DLD1 (cell line): ENCODE results near the gene COL6A1.
"Not testable (repeated sequence)": the region's sequence is repeated elsewhere in the genome, so short reads cannot be mapped to it uniquely, and the experiment has no call there.

Experiments used
- in situ Hi-C: cut with HindIII; loops from 2 replicates; pipeline ENCODE4 v1.10.0; 2017; ENCODE audit warnings: low sequenced_read_pairs

The COL6A1 gene

DNA sequence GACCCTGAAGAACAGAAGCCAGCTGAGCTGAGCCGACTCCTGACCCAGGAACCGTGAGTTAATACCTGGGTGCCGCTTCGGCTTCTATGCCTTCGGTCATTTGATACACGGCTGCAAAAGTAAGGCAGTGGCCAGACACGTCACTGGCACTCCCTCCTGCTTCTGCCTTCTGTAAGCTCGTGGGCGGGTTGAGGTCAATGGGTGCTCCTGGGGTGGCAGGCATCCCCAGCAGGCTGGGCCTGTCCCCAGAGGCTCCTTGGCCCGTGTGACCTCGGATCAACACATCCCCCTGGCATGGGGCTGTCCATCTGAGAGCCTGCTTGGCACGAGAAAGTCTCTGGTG, 35.7 kb upstream of the COL6A1 start:
- in situ Hi-C loops: no loop called here

DNA sequence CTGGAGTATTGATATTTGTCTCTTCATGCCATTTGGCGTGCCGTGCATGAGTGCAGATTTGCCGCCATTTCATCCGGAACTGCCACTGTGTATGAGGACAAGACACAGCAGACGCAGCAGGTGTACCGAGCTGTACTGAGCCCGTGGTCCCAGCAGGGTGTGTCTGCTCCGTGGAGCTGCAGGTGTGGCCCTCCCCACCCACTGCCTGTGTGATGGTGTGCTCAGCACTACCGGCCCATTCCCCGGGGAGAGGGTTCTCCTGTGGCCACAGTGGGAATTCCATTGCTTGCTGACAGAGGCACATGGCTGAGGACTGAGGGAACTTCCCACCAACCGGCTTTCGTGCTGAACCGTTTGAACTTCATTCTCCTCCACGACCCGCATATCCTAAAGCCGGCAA, 34.3 kb upstream of the COL6A1 start:
- in situ Hi-C loops: no loop called here

DNA sequence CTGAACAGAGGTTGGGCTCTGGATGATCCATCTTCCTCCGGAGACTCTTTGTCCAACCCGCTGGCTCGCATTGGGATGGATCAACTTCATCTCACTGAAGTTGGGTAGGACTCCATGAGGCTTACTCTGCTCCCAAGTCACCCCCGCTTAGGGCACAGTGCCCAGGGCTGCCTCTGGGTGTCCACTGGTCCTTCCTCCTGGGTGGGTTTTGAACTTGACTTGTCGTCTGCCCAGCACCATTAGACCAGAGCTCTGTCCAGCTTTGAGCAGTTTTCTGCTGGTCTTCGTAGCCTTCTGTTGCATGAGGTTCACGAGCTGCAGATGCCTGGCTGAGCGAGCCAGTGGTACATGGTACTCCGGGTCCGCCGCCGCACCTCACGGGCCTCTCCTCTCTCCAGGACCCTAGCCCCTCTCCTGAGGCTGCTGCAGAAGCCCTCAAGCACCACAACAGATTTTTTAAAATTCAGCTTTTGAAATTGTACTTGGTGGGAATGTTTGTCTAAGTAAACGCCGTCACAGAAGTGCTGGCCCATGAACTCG, 33.8 kb upstream of the COL6A1 start:
- in situ Hi-C loops: no loop called here

DNA sequence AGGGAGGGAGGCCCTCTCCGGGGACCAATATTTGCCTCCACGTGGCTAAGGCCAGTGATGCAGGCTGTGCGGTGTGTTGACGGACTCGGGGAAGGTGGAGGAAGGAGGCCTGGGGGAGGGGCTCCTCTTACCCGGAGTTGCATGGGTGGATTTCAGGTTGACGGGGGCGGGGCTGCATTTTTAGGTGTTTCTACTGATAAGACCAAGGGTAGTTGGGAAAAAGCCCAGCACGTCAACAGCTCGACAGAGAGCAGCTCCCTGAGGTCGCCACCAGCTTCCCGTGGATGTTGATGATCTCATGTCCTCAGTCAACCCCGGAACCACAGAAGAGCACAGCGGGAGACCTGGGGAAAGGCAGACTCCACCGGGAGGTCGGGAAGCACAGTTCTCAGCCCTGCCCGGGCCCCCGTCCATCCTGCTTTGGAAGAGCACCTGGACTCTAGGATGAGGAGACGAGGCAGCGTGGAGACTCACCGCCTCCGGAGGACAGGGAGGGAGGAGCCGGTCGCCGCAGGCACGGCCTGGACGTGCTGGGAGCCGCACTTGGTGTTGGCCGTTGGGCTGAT, 32.9 kb upstream of the COL6A1 start:
- in situ Hi-C loops: no loop called here

DNA sequence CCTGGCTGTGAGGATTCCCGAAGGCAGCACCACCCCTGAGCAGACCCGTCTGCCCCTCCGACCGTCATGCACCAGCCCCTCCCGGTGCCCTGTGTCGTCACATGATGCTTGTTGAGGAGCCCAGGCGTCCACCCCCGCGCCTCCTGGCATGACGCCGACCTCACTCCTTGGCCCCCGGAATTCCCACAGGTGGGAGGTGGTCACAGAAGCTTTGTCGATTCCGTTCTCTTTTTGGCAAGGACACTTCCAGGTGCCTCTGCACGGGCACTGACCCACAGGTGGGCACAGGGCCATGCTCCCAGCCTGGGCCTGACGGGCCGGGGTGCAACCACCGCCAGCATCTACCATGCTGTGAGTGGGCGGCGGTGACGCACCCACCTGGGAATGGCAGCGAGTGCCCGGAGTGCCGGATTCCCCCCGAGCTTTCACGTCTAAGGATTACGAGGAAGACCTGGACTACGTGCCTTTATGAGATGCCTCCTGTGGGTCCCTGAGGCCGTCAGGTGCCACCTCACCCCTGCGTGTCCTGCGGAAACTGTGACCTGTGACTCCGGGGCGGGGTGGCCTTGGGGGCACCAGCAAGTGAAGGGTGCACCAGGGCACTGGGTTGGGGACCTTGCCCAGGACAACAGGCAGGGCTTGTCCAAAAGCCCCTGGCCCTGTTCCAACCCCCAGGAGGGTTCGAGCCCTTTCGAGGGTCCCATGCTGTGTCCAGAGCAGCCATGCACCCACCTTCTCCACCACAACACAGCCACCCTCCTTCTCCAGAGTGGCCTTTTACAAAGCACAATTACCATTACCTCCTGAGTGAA, 31.4 kb upstream of the COL6A1 start:
- in situ Hi-C loops: no loop called here

DNA sequence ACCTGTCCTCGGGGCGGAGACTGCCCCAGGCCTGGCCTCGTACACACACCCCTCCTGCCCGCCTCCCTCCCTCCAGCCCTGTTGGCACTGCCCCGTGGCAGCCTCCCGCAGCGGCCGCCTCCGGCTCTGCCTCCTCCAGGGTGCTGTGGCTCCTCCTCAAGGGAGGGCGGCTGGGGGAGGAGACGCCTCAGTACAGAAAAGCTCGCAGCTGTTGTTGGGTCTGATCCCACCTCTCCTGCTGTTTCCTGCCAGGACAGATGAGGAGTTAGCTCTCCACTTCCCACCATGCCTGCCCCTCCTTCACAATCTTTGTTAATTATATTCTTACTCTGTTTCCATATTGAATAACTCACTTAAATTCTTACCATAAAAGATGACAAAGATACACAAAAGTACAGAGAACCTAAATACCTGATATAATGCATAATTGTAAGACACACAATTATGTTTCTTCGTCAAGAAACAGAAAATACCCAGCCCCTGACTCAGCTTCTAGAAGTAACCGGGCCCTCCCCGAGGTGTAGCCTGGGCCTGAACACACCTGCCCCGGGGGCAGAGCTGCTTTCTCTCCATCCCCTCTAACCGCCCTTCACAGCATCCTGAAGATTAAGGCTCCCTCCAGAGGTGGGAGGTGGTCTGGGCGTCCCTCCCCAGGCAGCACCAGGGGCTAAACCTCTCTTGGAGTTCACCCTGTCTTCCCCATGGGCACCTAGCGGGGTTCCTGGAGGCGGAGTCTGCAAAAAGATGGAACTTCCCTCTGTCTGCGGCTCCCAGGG, 30.6 kb upstream of the COL6A1 start:
- in situ Hi-C loops: no loop called here

DNA sequence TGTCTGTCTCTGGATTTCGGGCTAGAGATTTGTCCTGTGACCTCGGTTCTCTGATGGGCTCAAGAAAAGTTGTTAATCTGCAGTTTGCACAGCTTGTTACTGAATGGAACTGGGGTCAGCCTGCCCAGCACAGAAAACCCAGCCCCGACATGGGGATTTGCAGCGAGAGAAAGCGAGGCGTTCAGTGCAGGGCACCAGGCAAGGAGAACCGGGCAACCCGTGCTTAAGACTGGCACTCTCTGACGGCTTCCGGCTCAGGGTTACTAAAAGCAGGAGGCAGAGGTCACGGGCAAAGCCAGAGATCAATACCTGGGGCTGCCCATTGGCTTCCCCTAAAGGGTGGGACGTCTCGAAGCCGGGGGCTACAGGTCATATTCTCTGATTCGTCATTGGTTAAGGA, 29.9 kb upstream of the COL6A1 start:
- in situ Hi-C loops: no loop called here

DNA sequence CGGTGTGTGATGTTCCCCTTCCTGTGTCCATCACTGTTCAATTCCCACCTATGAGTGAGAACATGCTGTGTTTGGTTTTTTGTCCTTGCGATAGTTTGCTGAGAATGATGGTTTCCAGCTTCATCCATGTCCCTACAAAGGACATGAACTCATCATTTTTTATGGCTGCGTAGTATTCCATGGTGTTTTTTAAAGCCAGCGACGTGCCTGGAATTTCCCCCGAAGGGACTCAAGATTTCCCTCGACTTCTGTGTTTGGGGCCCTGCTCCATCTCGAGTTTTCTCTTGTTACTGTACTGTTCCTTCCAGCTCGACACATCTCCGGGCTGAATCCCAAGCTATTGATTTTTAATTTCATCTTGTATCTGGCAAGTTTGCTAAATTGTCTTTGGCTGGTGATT, 29.0 kb upstream of the COL6A1 start:
- in situ Hi-C loops: not testable (repeated sequence)

DNA sequence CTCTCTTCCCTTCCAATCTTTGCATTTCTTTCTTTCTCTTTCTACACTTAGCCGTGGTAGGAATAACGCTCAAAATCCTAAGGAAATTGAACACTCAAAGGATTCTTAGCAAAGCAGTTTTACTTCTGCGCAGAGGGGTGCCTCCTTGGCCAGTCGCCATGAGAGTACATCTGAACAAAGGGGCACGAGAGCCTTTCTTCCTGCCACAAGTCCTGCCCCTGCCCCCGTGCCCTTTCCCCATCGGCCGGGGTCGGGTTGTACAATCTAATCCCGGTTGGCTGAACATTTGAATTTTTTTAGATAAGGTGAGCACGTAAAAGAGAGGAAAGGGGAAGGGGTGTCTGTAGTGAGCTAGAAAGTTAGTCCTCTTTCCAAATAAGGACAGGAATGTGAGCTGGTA, 28.6 kb upstream of the COL6A1 start:
- in situ Hi-C loops: no loop called here

DNA sequence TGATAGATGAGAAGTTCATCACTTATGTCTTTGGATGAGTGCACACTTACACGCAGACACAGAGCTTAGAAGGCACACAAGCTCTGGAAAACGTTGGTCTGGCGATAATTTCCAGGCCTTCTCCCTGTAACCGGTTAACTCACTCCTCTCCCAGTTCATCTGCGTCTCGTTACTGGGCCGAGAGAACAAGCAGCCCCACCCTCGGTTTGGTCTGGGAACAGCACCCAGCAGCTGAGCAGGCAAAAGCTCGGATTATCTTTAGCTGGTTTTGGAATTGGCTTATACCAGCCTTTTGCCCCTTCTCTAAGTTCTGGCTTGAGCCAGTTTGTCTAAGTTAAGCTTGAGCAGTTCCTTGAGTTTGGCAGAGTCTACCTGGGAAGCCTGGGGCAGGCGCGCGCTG, 27.3 kb upstream of the COL6A1 start:
- in situ Hi-C loops: no loop called here

DNA sequence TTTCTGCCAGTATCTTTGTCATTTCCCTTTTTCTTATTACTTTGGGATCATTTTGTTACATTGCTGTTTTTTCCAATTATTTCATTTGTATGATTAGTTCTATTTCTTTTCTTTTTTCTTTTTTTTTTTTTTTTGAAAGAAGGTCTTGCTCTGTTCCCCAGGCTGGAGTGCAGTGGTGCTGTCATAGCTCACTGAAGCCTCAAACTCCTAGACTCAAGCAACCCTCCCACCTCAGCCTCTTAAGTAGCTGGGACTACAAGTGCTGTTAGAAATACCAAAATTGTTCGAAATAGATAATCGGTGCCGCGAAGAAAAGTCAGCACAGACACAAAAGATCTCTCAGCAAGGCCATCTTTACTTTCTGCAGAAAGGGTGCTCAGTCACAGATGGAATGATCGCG, 26.6 kb upstream of the COL6A1 start:
- in situ Hi-C loops: no loop called here

DNA sequence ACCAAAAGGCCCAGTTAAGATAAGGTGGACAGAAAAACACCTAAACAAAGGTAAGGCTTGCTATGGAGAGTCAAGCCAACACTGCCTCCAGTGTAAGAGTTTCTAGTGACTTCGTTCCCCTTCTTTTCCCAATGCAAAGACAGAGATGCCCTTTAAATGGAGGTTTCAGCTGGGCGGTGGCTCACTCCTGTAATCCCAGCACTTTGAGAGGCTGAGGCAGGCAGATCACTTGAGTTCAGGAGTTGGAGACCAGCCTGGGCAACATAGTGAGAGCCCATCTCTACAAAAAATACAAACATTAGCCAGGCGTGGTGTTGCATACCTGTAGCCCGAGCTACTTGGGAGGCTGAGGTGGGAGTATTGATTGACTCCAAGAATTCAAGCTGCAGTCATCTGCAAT, 24.0 kb upstream of the COL6A1 start:
- in situ Hi-C loops: no loop called here

DNA sequence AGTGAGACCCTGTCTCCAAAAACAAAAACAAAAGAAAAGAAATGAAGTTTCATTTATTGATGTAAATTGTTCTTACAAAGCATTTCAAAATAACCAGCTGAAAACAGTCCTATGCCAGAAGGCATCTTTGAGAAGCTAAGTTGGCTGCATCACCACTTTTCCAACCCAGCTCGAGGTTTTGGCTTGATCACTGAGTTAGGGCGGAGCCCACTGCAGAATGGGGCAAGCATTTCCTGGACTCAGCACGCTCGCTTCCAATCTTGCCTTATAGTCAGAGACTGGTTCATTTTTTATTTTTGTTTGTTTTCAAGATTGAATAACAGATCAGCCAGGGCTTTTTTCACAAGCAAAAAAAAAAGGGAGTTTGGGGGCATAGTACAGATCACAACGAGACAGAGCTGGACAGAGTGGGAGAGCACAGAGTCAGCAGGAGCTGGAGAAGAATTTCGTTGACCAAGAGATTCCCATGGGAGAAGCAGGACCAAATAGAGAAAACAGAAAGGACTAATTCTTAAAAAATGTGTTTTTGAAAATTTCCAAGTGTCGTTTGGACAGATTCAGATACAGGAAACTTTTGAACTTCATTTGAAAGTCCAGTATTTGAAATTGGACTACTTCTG, 23.5 kb upstream of the COL6A1 start:
- in situ Hi-C loops: no loop called here

DNA sequence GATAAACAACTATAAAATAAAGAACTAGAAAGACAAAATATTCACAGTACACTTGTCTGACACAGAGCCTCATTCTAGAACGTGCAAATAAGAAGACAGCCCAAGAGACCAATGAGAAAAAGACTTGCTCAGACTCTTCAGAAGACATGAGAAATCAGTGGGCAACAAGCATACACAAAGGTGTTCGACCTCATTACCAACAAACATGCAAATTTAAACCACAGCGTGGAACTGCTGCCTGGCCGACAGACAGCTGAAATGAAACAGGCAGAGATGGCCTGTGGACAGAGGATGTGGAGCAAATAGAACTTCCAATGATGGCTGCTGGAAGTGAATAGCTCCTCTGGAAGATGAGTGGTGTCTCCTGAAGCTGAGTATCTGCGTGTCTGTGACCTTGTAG, 22.4 kb upstream of the COL6A1 start:
- in situ Hi-C loops: no loop called here

DNA sequence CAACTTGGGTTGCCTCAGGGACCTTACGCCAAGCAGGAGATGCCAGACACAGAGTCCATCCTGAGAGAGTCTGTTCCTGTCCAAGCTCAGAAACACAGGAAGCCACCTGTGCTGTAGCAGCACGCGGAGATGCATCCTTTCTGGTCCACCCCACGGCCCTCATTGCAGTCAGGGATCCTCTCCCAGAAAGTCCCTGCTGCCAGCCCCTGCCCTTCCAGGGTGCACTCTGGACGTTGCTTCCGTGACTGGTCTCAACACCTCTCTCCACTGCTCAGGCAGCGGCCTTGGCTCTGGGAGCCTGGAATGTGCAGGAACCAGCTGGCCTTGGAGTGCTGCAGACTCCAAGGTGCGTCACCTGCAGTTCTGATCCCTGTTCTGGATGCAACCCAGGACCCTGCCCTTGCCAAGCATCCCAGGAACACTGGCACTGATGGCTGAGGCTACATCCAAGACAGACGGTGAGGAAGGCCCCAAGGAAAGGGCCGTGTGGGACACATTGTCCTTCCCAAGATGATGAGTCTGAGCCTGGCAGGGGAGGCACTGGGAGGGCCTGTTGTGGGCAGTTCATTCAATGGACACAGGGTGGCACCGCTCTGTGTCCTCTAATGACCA, 21.7 kb upstream of the COL6A1 start:
- in situ Hi-C loops: no loop called here

DNA sequence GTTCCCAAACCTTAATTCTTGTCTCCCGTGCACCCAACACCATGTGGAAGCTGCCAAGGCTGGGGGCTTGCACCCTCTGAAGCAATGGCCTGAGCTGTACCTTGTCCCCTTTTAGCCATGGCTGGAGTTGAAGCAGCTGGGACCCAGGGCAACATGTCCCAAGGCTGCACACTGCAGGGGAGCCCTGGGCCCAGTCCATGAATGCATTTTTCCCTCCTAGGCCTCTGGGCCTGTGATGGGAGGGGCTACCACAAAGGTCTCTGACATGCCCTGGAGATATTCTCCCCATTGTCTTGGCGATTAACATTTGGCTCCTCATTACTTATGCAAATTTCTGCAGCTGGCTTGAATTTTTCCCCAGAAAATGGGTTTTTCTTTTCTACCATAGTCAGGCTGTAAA, 20.2 kb upstream of the COL6A1 start:
- in situ Hi-C loops: not testable (repeated sequence)

DNA sequence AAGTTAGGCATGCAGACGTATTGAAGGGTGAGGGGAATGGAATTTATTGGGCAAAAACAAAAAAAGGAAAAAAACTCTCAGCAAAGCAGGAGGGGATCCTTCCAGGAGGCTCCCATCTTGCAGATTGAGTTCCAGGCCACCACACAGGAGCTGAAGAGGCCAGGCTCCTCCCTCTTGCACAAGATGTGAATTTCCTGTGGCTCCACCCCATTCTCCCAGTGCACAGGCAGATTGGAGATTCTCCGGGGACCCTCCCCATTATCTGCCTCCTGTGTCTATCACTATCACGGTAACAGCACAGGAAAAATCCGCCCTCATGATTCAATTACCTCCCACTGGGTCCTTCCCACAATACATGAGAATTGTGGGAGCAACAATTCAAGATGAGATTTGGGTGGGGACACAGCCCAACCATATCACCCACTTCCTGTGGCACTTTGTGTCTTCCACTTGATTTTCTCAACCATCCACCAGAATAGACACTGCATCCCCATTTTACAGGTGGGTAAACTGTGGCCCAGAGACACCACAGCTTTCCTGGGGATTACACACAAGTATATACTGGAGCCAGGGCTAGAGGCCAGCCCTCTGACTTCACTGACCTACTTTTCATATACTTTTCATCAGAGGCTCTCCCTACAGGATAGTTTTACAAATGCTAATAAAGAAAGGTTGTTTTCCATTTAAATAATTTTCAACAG, 18.9 kb upstream of the COL6A1 start:
- in situ Hi-C loops: no loop called here

DNA sequence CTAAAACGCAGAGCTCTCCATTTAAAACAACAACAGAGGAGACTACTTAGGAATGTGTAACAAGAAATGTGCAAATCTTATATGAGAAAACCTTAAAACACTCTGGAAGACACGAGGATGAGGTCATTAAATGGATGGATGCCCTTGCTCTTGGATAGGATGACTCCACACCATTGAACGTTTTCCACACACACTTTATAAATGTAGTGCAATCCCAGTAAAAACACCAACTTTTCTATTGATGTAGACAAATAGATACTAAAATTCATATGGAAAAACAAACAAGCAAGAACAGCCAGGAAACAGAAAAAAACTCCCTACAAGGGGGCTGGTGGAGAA, 18.4 kb upstream of the COL6A1 start:
- in situ Hi-C loops: no loop called here

DNA sequence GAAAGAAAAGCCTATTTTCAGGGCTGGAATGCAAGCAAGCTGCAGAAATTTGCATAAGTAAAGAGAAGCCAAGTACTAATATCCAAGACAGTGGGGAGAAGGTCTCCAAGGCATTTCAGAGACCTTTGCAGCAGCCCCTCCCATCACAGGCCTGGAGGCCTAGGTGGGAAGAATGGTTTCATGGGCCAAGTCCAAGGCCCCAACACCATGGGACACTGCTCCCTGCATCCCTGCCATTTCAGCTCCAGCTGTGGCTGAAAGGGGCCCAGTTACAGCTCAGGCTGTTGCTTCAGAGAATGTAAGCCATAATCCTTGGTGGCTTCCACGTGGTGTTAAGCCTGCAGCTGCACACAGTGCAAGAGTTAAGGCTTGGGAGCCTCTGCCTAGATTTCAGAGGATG, 16.9 kb upstream of the COL6A1 start:
- in situ Hi-C loops: no loop called here

DNA sequence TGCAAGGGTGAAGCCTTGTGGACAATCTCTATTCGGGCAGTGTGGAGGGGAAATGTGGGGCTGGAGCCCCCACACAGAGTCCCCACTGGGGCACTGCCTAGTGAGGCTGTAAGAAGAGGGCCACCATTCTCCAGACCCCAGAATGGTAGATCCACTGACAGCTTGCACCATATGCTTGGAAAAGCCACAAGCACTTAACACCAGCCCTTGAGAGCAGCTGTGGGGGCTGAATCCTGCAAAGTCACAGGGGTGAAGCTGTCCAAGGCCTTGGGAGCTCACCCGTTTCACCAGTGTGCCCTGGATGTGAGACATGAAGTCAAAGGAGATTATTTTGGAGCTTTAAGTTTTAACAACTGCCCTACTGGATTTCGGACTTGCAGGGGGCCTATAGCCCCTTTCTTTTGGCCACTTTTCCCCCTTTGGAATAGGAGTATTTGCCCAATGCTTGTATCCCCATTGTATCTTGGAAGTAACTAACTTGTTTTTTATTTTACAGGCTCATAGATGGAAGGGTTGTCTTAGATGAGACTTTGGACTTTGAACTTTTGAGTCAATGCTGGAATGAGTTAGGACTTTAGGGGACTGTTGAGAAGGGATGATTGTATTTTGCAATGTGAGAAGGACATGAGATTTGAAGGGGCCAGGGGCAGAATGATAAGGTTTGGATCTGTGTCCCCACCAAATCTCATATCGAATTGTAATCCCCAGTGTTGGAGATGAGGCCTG, 16.3 kb upstream of the COL6A1 start:
- in situ Hi-C loops: no loop called here
